ENCODE measurements around the gene SLC38A1. TPM values are rescaled to one million over a fixed set of nuclear protein-coding genes. Genes with fewer than 3 reads are reported as not detected.

The SLC38A1 gene
- total RNA-seq, 2 experiments from 2014 or later: 114 to 163 TPM

GRCh38 chr12:46149905-46150304 is 118.9 kb downstream of the SLC38A1 start:
- Histone ChIP-seq H2AFZ (ENCODE audit: low read length) (no peak overlapping the region), H3K9me2 (ENCODE audit: insufficient read depth, low read length) (no peaks in the 10 kb centered on the region), H3K9me3 (ENCODE audit: low read length) (no peaks in the 10 kb centered on the region), H3K79me2 (ENCODE audit: insufficient read depth, low read depth, low read length) (no peaks in the 10 kb centered on the region), H4K20me1 (ENCODE audit: insufficient read depth, low read length) (no peaks in the 10 kb centered on the region), H3K4me2 (ENCODE audit: low read length) (no peak overlapping the region), H3K36me3 (ENCODE audit: insufficient read depth, low read length) (no peaks in the 10 kb centered on the region), H3K27ac (ENCODE audit: low read depth, low read length, poor library complexity, severe bottlenecking) (no peak overlapping the region), H3K4me3 (ENCODE audit: low read depth, low read length, poor library complexity, severe bottlenecking) (no peak overlapping the region), H3K4me1 (ENCODE audit: insufficient read depth, low read length, poor library complexity, severe bottlenecking) (peaks cover 11% of the 10 kb centered on the region)
- TF ChIP-seq EZH2phosphoT487 (IDR thresholded peaks at IDR 0.05; ENCODE audit: borderline replicate concordance, low read depth, low read length) (no peak), CTCF (conservative IDR thresholded peaks at IDR 0.05; ENCODE audit: low read length) (no peak)
- intact Hi-C loops (cut with micrococcal nuclease; ENCODE audit: unreplicated experiment): loop anchor here (10.0 kb wide), 1 partner anchor 515 kb away; no protein-coding TSS in a partner anchor
- no peak for DNase-seq (ENCODE audit: low spot score)
- BruUV-seq (replicated peaks): no TSS peak
- ChIA-PET POLR2A (interaction anchor here (0.7 kb wide), 2 partner anchors 114 to 183 kb away, joined by 3 read pairs; no protein-coding TSS in a partner anchor), CTCF (ENCODE audit: unreplicated experiment) (interaction anchor here (0.6 kb wide), 1 partner anchor 262 kb away, joined by 5 read pairs; no protein-coding TSS in a partner anchor)

- ChIA-PET POLR2A (no interaction called here), CTCF (ENCODE audit: unreplicated experiment) (no interaction called here)
- H3K27ac ChIP-seq (ENCODE audit: low read depth, low read length, poor library complexity, severe bottlenecking): no peak overlapping the region
- no peaks in the 10 kb centered on the region for H3K9me3 ChIP-seq (ENCODE audit: low read length)
- no TSS peak for BruUV-seq (replicated peaks)
- intact Hi-C loops (cut with micrococcal nuclease; ENCODE audit: unreplicated experiment): no loop called here
- no peaks in the 10 kb centered on the region for H3K79me2 ChIP-seq (ENCODE audit: insufficient read depth, low read depth, low read length)
- no peaks in the 10 kb centered on the region for H4K20me1 ChIP-seq (ENCODE audit: insufficient read depth, low read length)
- peaks cover 11% of the 10 kb centered on the region for H3K4me1 ChIP-seq (ENCODE audit: insufficient read depth, low read length, poor library complexity, severe bottlenecking)
- H3K4me2 ChIP-seq (ENCODE audit: low read length): no peak overlapping the region
- no peaks in the 10 kb centered on the region for H3K36me3 ChIP-seq (ENCODE audit: insufficient read depth, low read length)
- no peaks in the 10 kb centered on the region for H3K9me2 ChIP-seq (ENCODE audit: insufficient read depth, low read length)
- H3K4me3 ChIP-seq (ENCODE audit: low read depth, low read length, poor library complexity, severe bottlenecking): no peak overlapping the region
- H2AFZ ChIP-seq (ENCODE audit: low read length): no peak overlapping the region
- no peak for DNase-seq (ENCODE audit: low spot score)
- TF ChIP-seq CTCF (conservative IDR thresholded peaks at IDR 0.05; ENCODE audit: low read length) (no peak), EZH2phosphoT487 (IDR thresholded peaks at IDR 0.05; ENCODE audit: borderline replicate concordance, low read depth, low read length) (no peak)
Measured at GRCh38 chr12:46149079-46149464, 119.8 kb downstream of the SLC38A1 start.

DNA sequence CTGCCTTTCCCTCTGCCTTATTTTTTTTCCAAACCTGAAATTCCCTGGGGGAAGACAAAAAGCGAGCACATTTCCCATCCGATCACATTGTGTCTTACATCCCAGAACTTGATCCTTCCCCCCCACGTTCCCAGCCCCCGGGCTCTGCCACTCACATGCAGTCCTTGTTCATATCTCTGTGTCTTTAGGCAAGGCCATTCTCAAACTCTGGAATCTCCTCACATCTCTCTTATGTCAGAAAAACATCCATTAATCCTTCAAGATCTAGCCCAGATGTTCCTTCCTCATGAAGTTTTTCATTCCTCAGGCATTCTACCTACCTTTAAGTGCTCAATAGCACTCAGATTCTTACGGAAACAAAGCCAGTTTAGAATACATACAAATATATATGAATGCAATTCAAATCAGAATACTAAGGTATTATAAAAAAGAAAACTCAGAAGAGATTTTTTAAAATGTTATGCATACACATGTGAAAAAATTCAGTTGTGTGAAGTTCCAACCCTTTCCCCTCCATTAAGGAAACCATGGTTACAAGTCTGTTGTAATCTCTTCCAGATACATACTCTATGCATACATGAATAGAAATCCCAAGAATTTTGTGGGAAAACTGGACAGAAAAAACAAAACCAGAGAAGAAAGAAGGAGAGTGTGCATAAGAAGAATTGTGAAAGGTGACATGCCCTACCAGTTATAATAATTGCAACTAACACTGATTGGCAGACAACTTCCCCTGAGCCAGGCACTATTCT is 120.3 kb downstream of the SLC38A1 start:
- H3K79me2 ChIP-seq (ENCODE audit: insufficient read depth, low read depth, low read length): no peaks in the 10 kb centered on the region
- no peak overlapping the region for H3K27ac ChIP-seq (ENCODE audit: low read depth, low read length, poor library complexity, severe bottlenecking)
- H3K4me2 ChIP-seq (ENCODE audit: low read length): no peak overlapping the region
- H3K4me3 ChIP-seq (ENCODE audit: low read depth, low read length, poor library complexity, severe bottlenecking): no peak overlapping the region
- H4K20me1 ChIP-seq (ENCODE audit: insufficient read depth, low read length): no peaks in the 10 kb centered on the region
- TF ChIP-seq EZH2phosphoT487 (IDR thresholded peaks at IDR 0.05; ENCODE audit: borderline replicate concordance, low read depth, low read length): no peak
- no peak for TF ChIP-seq CTCF (conservative IDR thresholded peaks at IDR 0.05; ENCODE audit: low read length)
- ChIA-PET CTCF (ENCODE audit: unreplicated experiment) (no interaction called here), POLR2A (no interaction called here)
- H3K9me3 ChIP-seq (ENCODE audit: low read length): no peaks in the 10 kb centered on the region
- BruUV-seq (replicated peaks): no TSS peak
- H3K4me1 ChIP-seq (ENCODE audit: insufficient read depth, low read length, poor library complexity, severe bottlenecking): peaks cover 11% of the 10 kb centered on the region
- no peaks in the 10 kb centered on the region for H3K9me2 ChIP-seq (ENCODE audit: insufficient read depth, low read length)
- no peaks in the 10 kb centered on the region for H3K36me3 ChIP-seq (ENCODE audit: insufficient read depth, low read length)
- no peak overlapping the region for H2AFZ ChIP-seq (ENCODE audit: low read length)
- no peak for DNase-seq (ENCODE audit: low spot score)
- intact Hi-C loops (cut with micrococcal nuclease; ENCODE audit: unreplicated experiment): no loop called here

Data from OCI-LY7 (cell line).